Measurements from ENCODE around the gene ENTPD3.

The ENTPD3 gene

GRCh38 chr3:40387001-40387894 lies at the start of gene ENTPD3:
Gene ENTPD3 (plus strand): TSS chr3:40387184. CDS start chr3:40388058, 874 bp downstream.
- peak; percentile 35 for DNase-seq

- DNase-seq = no peak
Measured at GRCh38 chr3:40339871-40340270, 47.1 kb upstream of the ENTPD3 start.

- no peak for DNase-seq
Measured at GRCh38 chr3:40340541-40341170, 46.3 kb upstream of the ENTPD3 start.

GRCh38 chr3:40341671-40342070 lies 45.3 kb upstream of the ENTPD3 start:
- no peak for DNase-seq

GRCh38 chr3:40350529-40350928 lies 36.5 kb upstream of the ENTPD3 start:
- DNase-seq = no peak

GRCh38 chr3:40355410-40355809 lies 31.6 kb upstream of the ENTPD3 start:
- DNase-seq = no peak

- no peak for DNase-seq
Measured at GRCh38 chr3:40358454-40358853, 28.5 kb upstream of the ENTPD3 start.

GRCh38 chr3:40363674-40364073 lies 23.3 kb upstream of the ENTPD3 start:
- no peak for DNase-seq

- DNase-seq = no peak
Measured at GRCh38 chr3:40366203-40367162, 20.5 kb upstream of the ENTPD3 start.

GRCh38 chr3:40369716-40370115 lies 17.3 kb upstream of the ENTPD3 start:
- no peak for DNase-seq

GRCh38 chr3:40377822-40378221 lies 9.2 kb upstream of the ENTPD3 start:
- no peak for DNase-seq

- DNase-seq = no peak
Measured at GRCh38 chr3:40379674-40380306, 7.2 kb upstream of the ENTPD3 start.

- no peak for DNase-seq
Measured at GRCh38 chr3:40381904-40382616, 4.9 kb upstream of the ENTPD3 start.

GRCh38 chr3:40382617-40382979 lies 4.4 kb upstream of the ENTPD3 start:
- DNase-seq = no peak

- no peak for DNase-seq
Measured at GRCh38 chr3:40386213-40386612, 771 bp upstream of the ENTPD3 start.

GRCh38 chr3:40387895-40388254 lies 891 bp downstream of the ENTPD3 start:
- no peak for DNase-seq

- DNase-seq = no peak
Measured at GRCh38 chr3:40396406-40396805, 9.4 kb downstream of the ENTPD3 start.

- no peak for DNase-seq
Measured at GRCh38 chr3:40397129-40397528, 10.1 kb downstream of the ENTPD3 start.

GRCh38 chr3:40397912-40398311 lies 10.9 kb downstream of the ENTPD3 start:
- DNase-seq = no peak

GRCh38 chr3:40398346-40398745 lies 11.4 kb downstream of the ENTPD3 start:
- DNase-seq = no peak

GRCh38 chr3:40404591-40405198 lies 17.7 kb downstream of the ENTPD3 start:
- DNase-seq = no peak

- DNase-seq = no peak
Measured at GRCh38 chr3:40407007-40407406, 20.0 kb downstream of the ENTPD3 start.

Measured in DMS79 (cell line).